OCI-LY7 (cell line): ENCODE data around the gene KIF14.

Experiments
- CTCF ChIP-seq: fragments of 200-600 bp; sonication (generic); conservative IDR thresholded peaks from 2 replicates; pipeline ENCODE4 v1.5.1; 2014; ENCODE audit warnings: mild to moderate bottlenecking, antibody characterized with exemption, low read length, moderate library complexity, mixed read lengths
- EZH2phosphoT487 ChIP-seq: fragments of 200-600 bp; sonication (generic); IDR thresholded peaks from 2 replicates; pipeline ENCODE4 v1.6.1; 2018; ENCODE audit warnings: low read depth, borderline replicate concordance, mild to moderate bottlenecking, mixed run types, antibody characterized with exemption, low read length, moderate library complexity, mixed read lengths

GRCh38 chr1:200644021-200644420, 23.5 kb upstream of the KIF14 start:
- no peak for TF ChIP-seq CTCF
- TF ChIP-seq EZH2phosphoT487, result no peak
